GM12892 (cell line): Measurements from ENCODE around the gene GINS2.
A peak's percentile ranks its signal among the peaks of the same experiment; 100 is the strongest.

Source experiments
- DNase-seq: peaks from one replicate; pipeline ENCODE4 v3.0.0; 2011; ENCODE audit not compliant: insufficient read length
- FAIRE-seq: peaks from 2 replicates; lab custom pipeline; 2011; peaks lifted over from hg19 to GRCh38; lab: Jason Lieb, UNC
- POLR2A ChIP-seq: IDR thresholded peaks from 2 replicates; pipeline ENCODE4 v1.6.1; 2011; ENCODE audit warnings: low read depth, low read length, control low read depth
- POLR2AphosphoS5 ChIP-seq: IDR thresholded peaks from 2 replicates; pipeline ENCODE4 v1.6.1; 2011; ENCODE audit warnings: low read depth, low read length, control low read depth
- TAF1 ChIP-seq: IDR thresholded peaks from 2 replicates; pipeline ENCODE4 v1.6.1; 2011; ENCODE audit warnings: low read depth, mild to moderate bottlenecking, control low read depth, low read length, borderline replicate concordance

GINS2 gene

DNA sequence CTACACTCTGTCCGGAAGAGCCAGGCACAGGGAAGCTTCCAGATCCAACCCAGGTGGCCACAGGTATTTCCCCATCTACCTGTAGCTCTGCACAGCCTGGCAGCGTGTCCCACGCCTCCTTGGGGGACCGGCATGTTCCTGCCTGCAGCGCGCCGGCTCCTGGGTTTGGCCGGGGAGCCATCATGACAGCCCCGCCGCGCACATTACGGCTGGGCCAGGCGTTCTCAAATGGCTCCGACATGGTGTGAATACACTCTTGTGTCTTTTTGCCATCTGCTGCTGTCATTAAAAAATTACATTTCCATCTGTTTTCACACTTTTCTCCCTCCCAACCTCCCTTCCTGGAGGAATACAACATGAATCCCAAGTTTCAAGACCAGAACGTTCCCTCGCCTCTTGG lies 8.0 kb upstream of the GINS2 start:
- TF ChIP-seq POLR2AphosphoS5, result no peak
- no peak for TF ChIP-seq TAF1
- TF ChIP-seq POLR2A, result no peak
- no peak for FAIRE-seq
- DNase-seq, result no peak

DNA sequence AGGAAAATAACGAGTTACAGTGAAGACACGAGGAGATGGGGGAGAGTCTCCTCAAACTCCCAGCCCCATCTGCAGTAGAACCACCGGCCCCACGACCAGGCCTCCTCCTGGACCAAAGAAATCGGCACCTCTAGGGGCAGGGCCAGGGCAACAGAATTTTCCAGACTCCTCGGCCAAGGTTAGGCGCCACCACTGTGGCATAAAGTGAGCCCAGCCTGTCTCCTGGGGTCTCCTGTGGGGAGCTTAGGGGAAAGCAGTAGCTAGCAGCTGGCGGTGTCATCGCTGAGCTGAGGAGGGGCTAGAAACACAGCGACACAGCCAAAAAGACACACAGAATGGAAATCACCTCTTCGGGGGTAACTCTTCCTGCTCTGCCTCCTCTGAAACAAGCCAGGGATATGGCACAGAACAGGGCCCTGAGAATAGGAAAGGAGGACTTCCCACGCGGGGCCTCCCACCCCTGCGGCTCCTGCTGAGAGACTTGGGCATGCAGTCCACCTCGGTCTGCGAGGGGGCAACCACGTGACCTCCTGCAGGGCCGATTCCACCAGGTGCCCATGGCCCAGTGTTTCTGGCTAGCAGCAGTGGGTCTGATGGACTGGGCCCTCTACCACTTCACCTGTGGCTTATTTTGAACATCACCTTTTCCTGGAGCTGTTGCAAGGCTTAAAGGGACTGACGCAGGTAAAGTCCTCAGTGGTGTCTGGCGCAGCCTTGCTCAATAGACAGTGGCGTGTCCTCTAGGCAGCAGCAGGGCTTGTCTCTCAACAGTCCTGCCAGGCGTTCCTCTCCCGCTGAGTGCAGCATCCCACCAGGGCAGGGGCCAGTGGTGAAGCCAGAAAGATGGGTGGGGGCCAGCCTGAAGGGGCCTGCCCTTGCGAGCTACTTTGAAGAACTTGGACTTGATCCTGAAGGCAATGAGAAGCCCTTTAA lies 6.7 kb upstream of the GINS2 start:
- FAIRE-seq (no peak), DNase-seq (no peak)
- no peak for TF ChIP-seq POLR2A
- TF ChIP-seq POLR2AphosphoS5, result no peak
- TF ChIP-seq TAF1, result no peak

DNA sequence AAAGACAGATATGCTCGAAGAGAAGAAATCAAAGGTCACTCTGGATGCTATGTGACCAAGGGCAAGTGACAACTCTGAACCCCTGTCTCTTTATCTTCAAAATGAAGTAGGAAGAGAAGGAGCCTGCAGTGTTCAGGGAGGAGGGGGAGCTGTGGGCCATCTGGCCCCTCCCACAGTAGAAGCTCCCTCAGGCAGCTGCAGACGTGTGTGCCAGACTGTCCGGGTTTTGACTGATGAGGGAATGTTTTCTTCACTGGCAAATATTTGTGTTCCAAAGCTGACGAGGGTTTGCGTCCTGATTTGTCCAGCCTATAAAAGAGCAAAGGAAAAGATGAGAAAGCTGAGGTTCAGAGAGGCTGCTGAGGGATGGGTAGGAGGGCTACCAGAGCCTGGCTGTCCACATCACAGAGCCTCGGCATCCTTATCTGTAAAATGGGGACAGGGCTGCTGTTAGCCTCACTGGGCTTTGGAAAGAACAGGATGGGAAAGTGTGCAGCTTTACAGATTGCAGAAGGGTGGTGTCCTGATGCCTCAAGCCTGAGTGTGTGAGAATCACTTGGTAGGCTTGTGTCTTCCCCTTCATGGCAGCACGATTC lies 1.8 kb upstream of the GINS2 start:
- DNase-seq, result no peak
- no peak for FAIRE-seq
- TF ChIP-seq POLR2AphosphoS5 (no peak), POLR2A (no peak), TAF1 (no peak)

DNA sequence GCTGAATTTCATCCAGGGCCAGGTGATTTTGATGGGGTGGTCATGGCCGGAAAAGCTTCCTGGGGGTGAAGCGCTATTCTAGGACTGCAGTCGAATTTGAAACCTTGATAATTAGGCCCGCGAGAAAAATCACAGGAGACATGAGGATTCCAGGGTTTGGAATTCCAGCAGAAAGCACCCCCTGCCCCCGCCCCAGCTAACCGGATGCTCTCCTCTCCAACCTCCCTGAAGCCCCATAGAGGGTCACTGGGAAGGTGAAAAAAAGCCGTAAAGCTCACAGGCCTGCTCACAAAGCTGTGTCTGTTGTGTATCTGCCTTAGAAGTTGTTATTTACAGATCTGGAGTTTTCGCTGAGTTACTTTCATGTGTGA lies 1.2 kb upstream of the GINS2 start:
- DNase-seq (no peak), FAIRE-seq (no peak)
- TF ChIP-seq TAF1 (no peak), POLR2A (no peak), POLR2AphosphoS5 (no peak)

DNA sequence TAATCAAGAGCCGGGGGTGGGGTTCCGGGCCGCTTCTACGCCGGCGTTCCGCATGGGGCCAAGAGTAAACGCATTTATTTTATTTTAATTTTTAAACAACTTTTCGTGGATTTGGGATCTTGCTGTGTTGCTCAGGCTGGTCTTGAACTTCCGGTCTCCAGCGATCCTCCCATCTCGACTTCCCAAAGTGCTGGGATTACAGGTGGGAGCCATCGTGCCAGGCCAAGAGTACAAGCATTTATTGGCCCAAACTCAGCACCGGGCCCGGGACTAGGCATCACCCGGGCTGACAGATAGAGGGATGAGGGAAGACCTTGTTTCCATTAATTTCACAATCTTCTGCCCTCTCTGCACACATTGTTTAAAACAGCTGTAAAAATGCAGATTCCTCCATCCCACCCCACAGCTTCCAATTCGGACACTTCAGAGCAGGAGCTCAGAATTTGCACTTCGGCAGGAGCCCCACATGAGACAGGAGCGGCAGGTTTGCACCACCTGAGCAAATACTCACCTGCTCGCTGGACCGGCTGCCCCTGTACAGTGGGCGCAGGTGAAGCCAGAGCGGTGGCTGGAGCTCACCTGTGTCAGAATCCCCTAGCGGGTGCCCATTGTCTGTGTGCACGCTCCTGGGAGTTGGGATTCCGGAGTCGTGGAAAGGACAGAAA lies 663 bp upstream of the GINS2 start:
- no peak for TF ChIP-seq TAF1
- no peak for TF ChIP-seq POLR2A
- TF ChIP-seq POLR2AphosphoS5, result no peak
- FAIRE-seq, result peak; percentile 5
- DNase-seq, result no peak

DNA sequence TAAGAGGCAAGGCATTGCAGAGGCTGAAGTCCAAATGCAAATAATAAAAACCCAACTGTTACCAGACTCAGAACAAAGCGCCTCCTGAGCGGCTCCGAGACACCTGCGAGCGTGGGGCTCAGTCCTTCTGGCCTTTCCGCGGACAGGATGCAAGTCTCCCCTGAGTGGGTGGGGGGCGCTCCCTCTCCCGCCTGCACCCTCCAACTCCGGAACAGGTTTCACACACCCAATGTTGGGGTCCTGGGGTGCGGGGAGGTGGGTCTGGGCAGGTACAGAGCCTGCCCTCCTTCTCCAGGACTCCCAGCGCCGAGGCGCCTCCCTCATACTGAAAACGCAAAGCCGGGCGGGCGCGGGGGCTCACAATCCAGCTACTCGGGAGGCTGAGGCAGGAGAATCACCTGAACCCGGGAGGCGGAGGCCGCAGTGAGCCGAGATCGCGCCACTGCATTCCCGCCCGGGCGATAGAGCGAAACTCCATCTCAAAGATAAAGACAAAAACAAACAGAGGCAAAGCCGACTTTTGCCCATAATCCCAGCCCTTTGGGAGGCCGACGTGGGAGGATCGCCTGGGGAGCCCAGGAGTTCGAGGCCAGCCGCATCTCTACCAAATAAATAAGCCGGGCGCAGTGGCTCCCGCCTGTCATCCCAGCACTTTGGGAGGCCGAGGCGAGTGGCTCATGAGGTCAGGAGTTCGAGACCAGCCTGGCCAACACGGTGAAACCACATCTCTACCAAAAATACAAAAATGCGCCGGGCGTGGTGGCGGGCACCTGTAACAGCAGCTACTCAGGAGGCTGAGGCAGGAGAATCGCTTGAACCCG lies 893 bp downstream of the GINS2 start:
- FAIRE-seq, result no peak
- no peak for TF ChIP-seq POLR2A
- no peak for TF ChIP-seq TAF1
- no peak for TF ChIP-seq POLR2AphosphoS5
- no peak for DNase-seq

DNA sequence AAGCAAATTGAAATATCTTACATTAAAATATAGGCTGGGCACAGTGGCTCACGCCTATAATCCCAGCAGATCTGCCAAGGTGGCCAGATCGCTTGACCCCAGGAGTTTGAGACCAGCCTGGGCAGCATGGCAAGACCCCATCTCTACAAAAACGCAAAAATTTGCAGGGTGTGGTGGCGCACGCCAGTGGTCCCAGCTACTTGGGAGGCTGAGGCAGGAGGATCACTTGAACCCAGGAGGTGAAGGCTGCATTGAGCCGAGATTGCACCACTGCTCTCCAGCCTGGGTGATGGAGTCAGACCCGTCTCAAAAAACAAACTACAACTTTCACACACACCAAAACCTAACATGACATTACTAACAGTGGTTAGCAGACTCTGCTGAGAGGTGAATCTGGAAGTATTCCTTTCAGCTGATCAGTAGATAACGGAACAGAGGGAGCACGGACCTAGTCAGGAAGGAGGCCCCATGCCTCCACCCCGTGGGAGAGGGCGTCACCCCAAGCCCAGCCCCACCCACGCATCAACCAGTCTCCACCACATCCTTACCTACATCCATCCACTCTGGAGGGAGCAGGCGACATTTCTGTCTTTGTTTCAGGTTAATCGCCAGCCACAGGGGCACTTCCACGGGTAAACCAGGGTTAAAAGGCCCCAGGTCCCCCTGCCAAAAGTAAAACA lies 1.7 kb downstream of the GINS2 start:
- DNase-seq (no peak), FAIRE-seq (no peak)
- no peak for TF ChIP-seq POLR2AphosphoS5
- no peak for TF ChIP-seq TAF1
- TF ChIP-seq POLR2A, result no peak

DNA sequence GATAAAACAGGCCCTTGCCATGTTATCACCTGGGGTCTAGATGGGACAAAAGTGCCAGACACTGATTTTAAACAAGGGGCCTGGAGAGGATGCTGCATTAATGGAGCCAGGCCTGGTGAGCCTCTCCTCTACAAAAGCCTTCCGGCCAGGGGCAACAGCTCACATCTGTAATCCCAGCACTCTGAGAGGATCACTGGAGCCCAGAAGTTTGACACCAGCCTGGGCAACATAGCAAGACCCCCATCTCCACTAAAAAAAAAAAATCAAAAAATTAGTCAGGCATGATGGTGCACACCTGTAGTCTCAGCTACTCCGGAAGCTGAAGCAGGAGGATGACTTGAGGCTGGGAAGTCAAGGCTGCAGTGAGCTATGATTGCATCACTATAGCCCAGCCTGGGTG lies 3.5 kb downstream of the GINS2 start:
- TF ChIP-seq POLR2AphosphoS5 (no peak), POLR2A (no peak), TAF1 (no peak)
- FAIRE-seq (no peak), DNase-seq (no peak)

DNA sequence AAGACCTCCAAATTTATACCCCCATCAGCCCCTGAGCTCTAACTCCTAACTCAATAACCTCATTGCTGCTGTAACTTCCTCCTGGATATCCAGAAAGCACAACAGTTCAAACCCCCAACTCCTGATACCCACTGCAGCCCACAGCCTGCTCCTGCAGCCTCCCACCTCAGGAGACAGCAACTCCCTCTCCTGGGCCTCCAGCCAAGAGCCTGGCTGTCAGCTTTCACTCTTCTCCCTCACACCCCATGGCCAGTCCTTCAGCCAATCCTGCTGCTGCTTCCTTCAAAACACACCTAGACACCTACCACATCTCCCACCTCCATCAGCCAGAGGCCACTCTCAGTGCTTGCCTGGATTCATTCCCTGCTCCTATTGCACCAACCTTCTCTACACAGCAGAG lies 5.4 kb downstream of the GINS2 start:
- no peak for DNase-seq
- TF ChIP-seq TAF1 (no peak), POLR2AphosphoS5 (no peak), POLR2A (no peak)
- no peak for FAIRE-seq

DNA sequence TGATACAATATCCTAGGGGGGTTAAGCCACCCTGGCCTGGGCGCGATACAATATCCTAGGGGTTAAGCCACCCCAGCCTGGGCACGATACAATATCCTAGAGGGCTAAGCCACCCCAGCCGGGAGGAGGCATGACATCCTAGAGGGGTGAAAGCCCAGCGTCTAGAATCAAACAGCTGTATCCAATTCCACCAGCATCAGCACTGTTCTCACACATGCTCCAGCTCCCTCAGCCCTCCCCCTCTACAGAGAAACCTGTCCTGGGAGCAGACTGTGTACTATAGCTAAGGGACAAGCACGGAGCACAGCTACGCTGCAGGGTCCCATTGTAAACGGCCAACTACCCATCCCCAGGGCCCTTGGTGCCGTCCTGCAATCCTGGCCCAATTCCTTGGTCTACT lies 6.2 kb downstream of the GINS2 start:
- FAIRE-seq (no peak), DNase-seq (no peak)
- TF ChIP-seq POLR2A, result no peak
- TF ChIP-seq POLR2AphosphoS5, result no peak
- TF ChIP-seq TAF1, result no peak
